ENCODE measurements around the gene KRTAP10-6.
"Not testable (repeated sequence)": the region's sequence is repeated elsewhere in the genome, so short reads cannot be mapped to it uniquely, and the experiment has no call there.

The KRTAP10-6 gene

GRCh38 chr21:44599264-44600029 lies 7.1 kb upstream of the KRTAP10-6 start:
- no peak for DNase-seq (ENCODE audit: low read depth in 3 of 3, low spot score in 1 of 3)

GRCh38 chr21:44598061-44598460 lies 5.8 kb upstream of the KRTAP10-6 start:
- DNase-seq (ENCODE audit: low read depth in 3 of 3, low spot score in 1 of 3) = no peak

- no peak for DNase-seq (ENCODE audit: low read depth in 3 of 3, low spot score in 1 of 3)
These were observed 3.9 kb upstream of the KRTAP10-6 start for GRCh38 chr21:44596068-44596725.

GRCh38 chr21:44595524-44595923 lies 3.2 kb upstream of the KRTAP10-6 start:
- DNase-seq (ENCODE audit: low read depth in 3 of 3, low spot score in 1 of 3) = no peak

- no peak for DNase-seq (ENCODE audit: low read depth in 3 of 3, low spot score in 1 of 3)
These were observed 2.2 kb upstream of the KRTAP10-6 start for GRCh38 chr21:44594406-44594916.

- no peak for DNase-seq (ENCODE audit: low read depth in 3 of 3, low spot score in 1 of 3)
These were observed 1.5 kb upstream of the KRTAP10-6 start for GRCh38 chr21:44593598-44594405.

GRCh38 chr21:44591801-44592130 lies 539 bp downstream of the KRTAP10-6 start:
- not testable (repeated sequence) for DNase-seq (ENCODE audit: low read depth in 3 of 3, low spot score in 1 of 3)

- DNase-seq (ENCODE audit: low read depth in 3 of 3, low spot score in 1 of 3) = not testable (repeated sequence)
These were observed 1.2 kb downstream of the KRTAP10-6 start for GRCh38 chr21:44590897-44591800.

GRCh38 chr21:44590311-44590721 lies 2.0 kb downstream of the KRTAP10-6 start:
- no peak for DNase-seq (ENCODE audit: low read depth in 3 of 3, low spot score in 1 of 3)

- DNase-seq (ENCODE audit: low read depth in 3 of 3, low spot score in 1 of 3) = no peak
These were observed 2.6 kb downstream of the KRTAP10-6 start for GRCh38 chr21:44589586-44590305.

GRCh38 chr21:44589094-44589493 lies 3.2 kb downstream of the KRTAP10-6 start:
- no peak for DNase-seq (ENCODE audit: low read depth in 3 of 3, low spot score in 1 of 3)

GRCh38 chr21:44585892-44586291 lies 6.4 kb downstream of the KRTAP10-6 start:
- DNase-seq (ENCODE audit: low read depth in 3 of 3, low spot score in 1 of 3) = no peak

- no peak for DNase-seq (ENCODE audit: low read depth in 3 of 3, low spot score in 1 of 3)
These were observed 8.5 kb downstream of the KRTAP10-6 start for GRCh38 chr21:44583800-44584147.

- DNase-seq (ENCODE audit: low read depth in 3 of 3, low spot score in 1 of 3) = no peak
These were observed 9.1 kb downstream of the KRTAP10-6 start for GRCh38 chr21:44583089-44583799.

GRCh38 chr21:44582055-44582454 lies 10.2 kb downstream of the KRTAP10-6 start:
- DNase-seq (ENCODE audit: low read depth in 3 of 3, low spot score in 1 of 3) = no peak

- no peak for DNase-seq (ENCODE audit: low read depth in 3 of 3, low spot score in 1 of 3)
These were observed 11.1 kb downstream of the KRTAP10-6 start for GRCh38 chr21:44581158-44581557.

GRCh38 chr21:44580231-44580821 lies 12.0 kb downstream of the KRTAP10-6 start, which contains the start of gene KRTAP10-5:
Gene KRTAP10-5, minus strand, starts transcription at chr21:44580604. Its CDS starts 26 bp downstream, at chr21:44580578.
- DNase-seq (ENCODE audit: low read depth in 3 of 3, low spot score in 1 of 3) = not testable (repeated sequence)

- no peak for DNase-seq (ENCODE audit: low read depth in 3 of 3, low spot score in 1 of 3)
These were observed 12.5 kb downstream of the KRTAP10-6 start for GRCh38 chr21:44579833-44580144.

Data from stimulated activated CD4-positive, alpha-beta T cell treated with anti-CD3 and anti-CD28 coated beads, TNF-alpha, amount 100 ng/mL, for 1 hour (primary cell).